Panc1 (cell line): ENCODE results near the gene ASCC1. TPM values are rescaled to one million over a fixed set of nuclear protein-coding genes. Genes with fewer than 3 reads are reported as not detected.

Source experiments
- ATAC-seq: fragments of 200-7000 bp; cut with Tn5 transposase; 2 replicates; pipeline ENCODE4 v1.9.1; 2020; ENCODE audit warnings: mild to moderate bottlenecking, moderate library complexity
- BruUV-seq: library from RNA; stranded (reverse); fragments of 400-500 nt; replicated peaks from 2 replicates; lab custom pipeline; 2021; lab: Mats Ljungman, UMichigan
- CTCF ChIA-PET: fragments of 300-600 bp; sonication (Branson Sonifier 250); formaldehyde crosslinking; loops from one replicate; lab custom pipeline; 2022; ENCODE audit warnings: antibody characterized with exemption; lab: Charles Lee
- POLR2A ChIA-PET: fragments of 300-600 bp; sonication (Branson Sonifier 250); formaldehyde crosslinking; loops from one replicate; lab custom pipeline; 2022; ENCODE audit warnings: antibody characterized with exemption; lab: Charles Lee
- DNase-seq: peaks from one replicate; pipeline ENCODE4 v3.0.0-alpha.2; 2010; ENCODE audit warnings: low read depth, low spot score
- H3K27ac ChIP-seq: 2 replicates; pipeline ENCODE4 v1.5.1; 2011; ENCODE audit warnings: mild to moderate bottlenecking, low read length, inconsistent platforms
- H3K27me3 ChIP-seq: fragments of 200-500 bp; sonication (Bioruptor generic); 2 replicates; pipeline ENCODE4 v1.6.0; 2014; ENCODE audit warnings: low read length, inconsistent platforms; ENCODE audit not compliant: control insufficient read depth, insufficient read depth
- H3K36me3 ChIP-seq: fragments of 200-500 bp; sonication (Bioruptor generic); 2 replicates; pipeline ENCODE4 v1.5.1; 2014; ENCODE audit warnings: inconsistent platforms, mild to moderate bottlenecking, low read length, moderate library complexity; ENCODE audit not compliant: control insufficient read depth, insufficient read depth
- H3K4me1 ChIP-seq: 2 replicates; pipeline ENCODE4 v1.5.1; 2011; ENCODE audit warnings: inconsistent platforms, mild to moderate bottlenecking, low read length, moderate library complexity; ENCODE audit not compliant: control insufficient read depth, insufficient read depth
- H3K4me3 ChIP-seq, 2 experiments: 2 replicates each; pipeline ENCODE4 v1.5.1; 2011 to 2012; ENCODE audit warnings: low read depth in 2 of 2, low read length in 2 of 2, mild to moderate bottlenecking in 2 of 2, inconsistent platforms in 1 of 2, moderate library complexity in 1 of 2
- H3K9me3 ChIP-seq: fragments of 200-500 bp; sonication (Bioruptor generic); 2 replicates; pipeline ENCODE4 v1.5.1; 2014; ENCODE audit warnings: low read depth, mild to moderate bottlenecking, inconsistent platforms, low read length, moderate library complexity; ENCODE audit not compliant: control insufficient read depth, insufficient read depth
- POLR2AphosphoS5 ChIP-seq: IDR thresholded peaks from 2 replicates; pipeline ENCODE4 v1.6.1; 2012; ENCODE audit warnings: mild to moderate bottlenecking, low read depth, low read length, moderate library complexity
- SIN3A ChIP-seq: IDR thresholded peaks from 2 replicates; pipeline ENCODE4 v1.6.1; 2012; ENCODE audit warnings: low read depth, mild to moderate bottlenecking, low read length, moderate library complexity, borderline replicate concordance; ENCODE audit not compliant: insufficient read depth
- TCF7L2 ChIP-seq: IDR thresholded peaks from 2 replicates; pipeline ENCODE4 v1.6.1; 2011; ENCODE audit warnings: mild to moderate bottlenecking, low read depth, low read length, inconsistent platforms
- in situ Hi-C: cut with HindIII; loops from 2 replicates; pipeline ENCODE4 v1.10.0; 2016; ENCODE audit warnings: low sequenced_read_pairs, low pct_unique_long_range_greater_than_20kb
- intact Hi-C: fragments of 100-400 bp; cut with micrococcal nuclease; formaldehyde crosslinking; loops from one replicate; pipeline ENCODE4 v1.10.0; 2022; ENCODE audit not compliant: unreplicated experiment
- total RNA-seq: library from RNA; stranded (reverse); gene quantifications from one replicate; pipeline ENCODE4 v1.2.1, GENCODE V29; 2021; ENCODE audit not compliant: unreplicated experiment
- TF ChIP-seq, protein P1 (sequence below), 2 experiments: IDR thresholded peaks; 2 replicates each; pipeline ENCODE4 v1.6.1; 2011 to 2012; ENCODE audit warnings: low read depth in 2 of 2, control low read depth in 1 of 2, low read length in 1 of 2, mild to moderate bottlenecking in 1 of 2, moderate library complexity in 1 of 2; ENCODE audit not compliant: insufficient read depth in 1 of 2
- TF ChIP-seq, protein P2 (sequence below): fragments of 450-650 bp; IDR thresholded peaks from 2 replicates; pipeline ENCODE4 v1.5.1; 2017; ENCODE audit warnings: mild to moderate bottlenecking

Gene ASCC1
- total RNA-seq, 1 experiment from 2014 or later, result 114 TPM

DNA sequence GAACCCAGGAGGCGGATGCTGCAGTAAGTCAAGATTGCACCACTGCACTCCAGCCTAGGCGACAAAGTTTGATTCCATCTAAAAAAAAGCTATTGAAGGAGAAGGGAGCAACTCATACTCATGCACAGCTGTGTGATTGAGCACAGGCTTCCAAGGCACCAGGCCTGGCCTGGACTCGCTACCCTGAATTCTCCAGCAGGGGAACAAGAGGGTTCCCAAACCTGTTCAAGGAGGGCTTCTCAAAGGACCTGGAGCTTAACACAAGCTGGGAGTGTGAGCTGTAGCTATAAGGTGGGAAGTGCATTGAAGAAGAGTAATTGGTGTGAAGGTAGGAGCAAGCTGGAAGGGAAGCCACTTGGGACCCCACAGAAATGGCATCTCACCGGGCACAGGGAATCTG lies 42.5 kb upstream of the ASCC1 start:
- no peaks in the 10 kb centered on the region for H3K9me3 ChIP-seq
- ATAC-seq (no peak), DNase-seq (no peak)
- in situ Hi-C loops, result no loop called here
- no peaks in the 10 kb centered on the region for H3K27me3 ChIP-seq
- POLR2A ChIA-PET, result interaction anchor here (0.7 kb wide), 2 partner anchors 48 to 292 kb away, joined by 3 to 16 read pairs; no protein-coding TSS in a partner anchor
- H3K4me1 ChIP-seq, result peaks cover 43% of the 10 kb centered on the region
- no TSS peak for BruUV-seq
- TF ChIP-seq TCF7L2 (no peak), POLR2AphosphoS5 (no peak), SIN3A (no peak)
- H3K4me3 ChIP-seq, result no peak overlapping the region
- CTCF ChIA-PET, result no interaction called here
- no peak overlapping the region for H3K27ac ChIP-seq
- H3K36me3 ChIP-seq, result no peaks in the 10 kb centered on the region
- intact Hi-C loops, result no loop called here

DNA sequence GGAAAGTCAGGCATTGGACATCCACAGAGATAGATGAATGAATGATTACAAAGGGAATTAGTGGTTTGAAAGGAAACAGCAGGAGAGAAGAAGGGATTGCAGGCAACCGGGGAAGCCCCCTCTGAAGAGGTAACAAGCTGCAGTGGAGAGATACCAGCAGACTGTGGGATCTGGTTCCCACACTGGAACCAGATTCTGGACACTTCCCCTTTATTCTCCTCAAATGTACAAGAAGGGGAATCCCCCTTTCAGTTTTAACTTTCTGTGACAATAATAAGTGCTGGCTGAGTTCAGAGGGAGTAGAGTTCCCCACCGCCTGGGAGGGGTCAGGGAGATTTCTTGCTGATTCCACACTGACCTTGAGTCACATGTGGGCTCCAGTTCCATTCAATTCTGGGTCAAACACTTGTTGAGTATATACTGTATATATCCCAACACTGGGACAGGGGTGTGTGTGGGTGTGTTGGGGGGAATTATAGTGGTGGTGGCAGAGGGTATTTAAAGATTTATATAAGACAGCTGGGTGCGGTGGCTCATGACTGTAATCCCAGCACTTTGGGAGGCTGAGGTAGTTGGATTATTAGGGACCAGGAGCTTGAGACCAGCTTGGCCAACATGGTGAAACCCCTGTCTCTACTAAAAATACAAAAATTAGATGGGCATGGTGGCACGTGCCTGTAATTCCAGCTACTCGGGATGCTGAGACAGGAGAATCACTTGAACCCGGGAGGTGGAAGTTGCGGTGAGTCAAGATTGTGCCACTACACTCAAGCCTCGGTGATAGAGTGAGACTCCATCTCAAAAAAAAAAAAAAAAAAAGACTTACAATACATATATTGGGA lies 41.2 kb upstream of the ASCC1 start:
- in situ Hi-C loops (no loop called here), intact Hi-C loops (no loop called here)
- Histone ChIP-seq H3K36me3 (no peaks in the 10 kb centered on the region), H3K4me3 (no peak overlapping the region), H3K27ac (peak overlapping the region; percentile 52; the same call in 1 of the 2 replicates), H3K9me3 (no peaks in the 10 kb centered on the region), H3K27me3 (no peaks in the 10 kb centered on the region), H3K4me1 (peaks cover 42% of the 10 kb centered on the region)
- TF ChIP-seq SIN3A, result no peak
- TF ChIP-seq, protein P1, sequence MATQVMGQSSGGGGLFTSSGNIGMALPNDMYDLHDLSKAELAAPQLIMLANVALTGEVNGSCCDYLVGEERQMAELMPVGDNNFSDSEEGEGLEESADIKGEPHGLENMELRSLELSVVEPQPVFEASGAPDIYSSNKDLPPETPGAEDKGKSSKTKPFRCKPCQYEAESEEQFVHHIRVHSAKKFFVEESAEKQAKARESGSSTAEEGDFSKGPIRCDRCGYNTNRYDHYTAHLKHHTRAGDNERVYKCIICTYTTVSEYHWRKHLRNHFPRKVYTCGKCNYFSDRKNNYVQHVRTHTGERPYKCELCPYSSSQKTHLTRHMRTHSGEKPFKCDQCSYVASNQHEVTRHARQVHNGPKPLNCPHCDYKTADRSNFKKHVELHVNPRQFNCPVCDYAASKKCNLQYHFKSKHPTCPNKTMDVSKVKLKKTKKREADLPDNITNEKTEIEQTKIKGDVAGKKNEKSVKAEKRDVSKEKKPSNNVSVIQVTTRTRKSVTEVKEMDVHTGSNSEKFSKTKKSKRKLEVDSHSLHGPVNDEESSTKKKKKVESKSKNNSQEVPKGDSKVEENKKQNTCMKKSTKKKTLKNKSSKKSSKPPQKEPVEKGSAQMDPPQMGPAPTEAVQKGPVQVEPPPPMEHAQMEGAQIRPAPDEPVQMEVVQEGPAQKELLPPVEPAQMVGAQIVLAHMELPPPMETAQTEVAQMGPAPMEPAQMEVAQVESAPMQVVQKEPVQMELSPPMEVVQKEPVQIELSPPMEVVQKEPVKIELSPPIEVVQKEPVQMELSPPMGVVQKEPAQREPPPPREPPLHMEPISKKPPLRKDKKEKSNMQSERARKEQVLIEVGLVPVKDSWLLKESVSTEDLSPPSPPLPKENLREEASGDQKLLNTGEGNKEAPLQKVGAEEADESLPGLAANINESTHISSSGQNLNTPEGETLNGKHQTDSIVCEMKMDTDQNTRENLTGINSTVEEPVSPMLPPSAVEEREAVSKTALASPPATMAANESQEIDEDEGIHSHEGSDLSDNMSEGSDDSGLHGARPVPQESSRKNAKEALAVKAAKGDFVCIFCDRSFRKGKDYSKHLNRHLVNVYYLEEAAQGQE (IDR thresholded peaks at IDR 0.05; ENCODE audit: insufficient read depth in 1 of 2, low read depth in 2 of 2, low read length in 1 of 2), result no peak
- CTCF ChIA-PET, result interaction anchor here (0.8 kb wide), 1 partner anchor 14 kb away, joined by 5 read pairs; no protein-coding TSS in a partner anchor
- ATAC-seq (no peak), DNase-seq (no peak)
- POLR2A ChIA-PET, result no interaction called here
- BruUV-seq, result no TSS peak

DNA sequence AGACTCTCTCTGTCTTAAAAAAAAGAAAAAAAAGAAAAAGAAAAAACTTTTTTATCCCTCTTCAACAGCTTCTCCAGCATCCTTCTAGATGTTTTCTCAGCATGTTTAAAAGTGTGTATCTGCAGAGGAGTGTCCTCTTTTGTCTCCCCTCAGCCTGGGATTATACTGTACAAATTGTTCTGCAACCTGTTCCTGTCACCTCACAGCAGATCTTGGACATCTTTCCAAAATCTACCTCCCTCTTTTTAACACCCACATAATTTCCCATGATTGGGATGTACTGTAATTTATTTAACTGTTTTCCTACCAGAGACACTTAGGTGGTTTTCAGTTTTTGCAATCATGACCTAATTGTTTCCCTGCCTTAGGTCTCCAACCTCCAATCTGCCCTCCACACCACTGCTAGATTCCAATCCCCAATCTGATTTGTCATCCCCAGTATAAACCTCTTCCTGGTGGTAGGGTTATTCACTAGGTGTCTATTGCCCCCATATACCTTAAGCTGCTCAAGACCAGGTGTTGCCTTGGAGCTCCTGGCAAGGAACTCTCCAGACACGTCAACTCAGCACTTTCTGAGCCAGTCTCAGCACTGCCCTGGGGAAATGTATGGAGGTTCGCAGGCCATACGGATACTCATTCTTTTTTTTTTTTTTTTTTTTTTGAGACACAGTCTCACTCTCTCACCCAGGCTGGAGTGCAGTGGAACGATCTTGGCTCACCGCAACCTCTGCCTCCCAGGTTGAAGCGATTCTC lies 40.1 kb upstream of the ASCC1 start:
- TF ChIP-seq, protein P2, sequence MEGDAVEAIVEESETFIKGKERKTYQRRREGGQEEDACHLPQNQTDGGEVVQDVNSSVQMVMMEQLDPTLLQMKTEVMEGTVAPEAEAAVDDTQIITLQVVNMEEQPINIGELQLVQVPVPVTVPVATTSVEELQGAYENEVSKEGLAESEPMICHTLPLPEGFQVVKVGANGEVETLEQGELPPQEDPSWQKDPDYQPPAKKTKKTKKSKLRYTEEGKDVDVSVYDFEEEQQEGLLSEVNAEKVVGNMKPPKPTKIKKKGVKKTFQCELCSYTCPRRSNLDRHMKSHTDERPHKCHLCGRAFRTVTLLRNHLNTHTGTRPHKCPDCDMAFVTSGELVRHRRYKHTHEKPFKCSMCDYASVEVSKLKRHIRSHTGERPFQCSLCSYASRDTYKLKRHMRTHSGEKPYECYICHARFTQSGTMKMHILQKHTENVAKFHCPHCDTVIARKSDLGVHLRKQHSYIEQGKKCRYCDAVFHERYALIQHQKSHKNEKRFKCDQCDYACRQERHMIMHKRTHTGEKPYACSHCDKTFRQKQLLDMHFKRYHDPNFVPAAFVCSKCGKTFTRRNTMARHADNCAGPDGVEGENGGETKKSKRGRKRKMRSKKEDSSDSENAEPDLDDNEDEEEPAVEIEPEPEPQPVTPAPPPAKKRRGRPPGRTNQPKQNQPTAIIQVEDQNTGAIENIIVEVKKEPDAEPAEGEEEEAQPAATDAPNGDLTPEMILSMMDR, result no peak
- TF ChIP-seq TCF7L2 (no peak), POLR2AphosphoS5 (no peak), SIN3A (no peak)
- TF ChIP-seq, protein P1 (IDR thresholded peaks at IDR 0.05; ENCODE audit: insufficient read depth in 1 of 2, low read depth in 2 of 2, low read length in 1 of 2), result no peak
- Histone ChIP-seq H3K27ac (peak overlapping the region; percentile 92; the same call in 1 of the 2 replicates), H3K36me3 (no peaks in the 10 kb centered on the region), H3K27me3 (no peaks in the 10 kb centered on the region), H3K9me3 (no peaks in the 10 kb centered on the region), H3K4me1 (peaks cover 34% of the 10 kb centered on the region), H3K4me3 (no peak overlapping the region)
- intact Hi-C loops, result no loop called here
- in situ Hi-C loops, result no loop called here
- no peak for DNase-seq
- ATAC-seq, result no peak
- ChIA-PET POLR2A (interaction anchor here (0.6 to 0.7 kb wide), 3 partner anchors 64 to 1708 kb away, joined by 3 to 14 read pairs (median 3); no protein-coding TSS in a partner anchor), CTCF (interaction anchor here (0.6 to 1.0 kb wide), 3 partner anchors 35 to 216 kb away, joined by 3 to 6 read pairs (median 3); no protein-coding TSS in a partner anchor)
- no TSS peak for BruUV-seq
